Mesodermal cell (in vitro differentiated cells): ENCODE measurements around the gene GAL3ST3.

Source experiments
- H3K27ac ChIP-seq: 2 replicates; pipeline ENCODE4 v1.7.0; 2013; ENCODE audit warnings: mild to moderate bottlenecking, low read depth, low read length, moderate library complexity; ENCODE audit not compliant: severe bottlenecking
- H3K36me3 ChIP-seq: 2 replicates; pipeline ENCODE4 v1.7.1; 2013; ENCODE audit warnings: mild to moderate bottlenecking, low read length, moderate library complexity; ENCODE audit not compliant: control insufficient read depth, insufficient read depth
- H3K4me1 ChIP-seq: one replicate; pipeline ENCODE4 v1.7.1; 2013; ENCODE audit warnings: mild to moderate bottlenecking, low read length; ENCODE audit not compliant: insufficient read depth, control insufficient read depth, poor library complexity, severe bottlenecking
- H3K4me3 ChIP-seq: 2 replicates; pipeline ENCODE4 v1.7.0; 2013; ENCODE audit warnings: low read length, control low read depth, mild to moderate bottlenecking; ENCODE audit not compliant: insufficient read depth, poor library complexity, severe bottlenecking; ENCODE audit errors: extremely low read depth
- H3K9me3 ChIP-seq: 2 replicates; pipeline ENCODE4 v1.7.1; 2013; ENCODE audit warnings: mild to moderate bottlenecking, low read length, moderate library complexity; ENCODE audit not compliant: control insufficient read depth
- whole genome bisulfite sequencing, 2 experiments: methylation state at CpG; one replicate each; pipeline ENCODE4 v1.1.5; 2013; ENCODE audit warnings: missing lambda C conversion rate in 2 of 2; ENCODE audit not compliant: insufficient coverage in 2 of 2; 5-methylcytosine and 5-hydroxymethylcytosine counted together

Gene GAL3ST3

GRCh38 chr11:66056501-66056900 is 7.5 kb upstream of the GAL3ST3 start:
- peaks cover 8% of the 10 kb centered on the region for H3K4me1 ChIP-seq
- 85 to 88% methylated on average over 5 to 6 of the region's 7 CpGs for WGBS, 2 experiments
- H3K36me3 ChIP-seq: peaks cover 84% of the 10 kb centered on the region

GRCh38 chr11:66055021-66055420 is 6.1 kb upstream of the GAL3ST3 start:
- WGBS, 2 experiments: 94 to 98% methylated on average over 6 of the region's 7 CpGs
- Histone ChIP-seq H3K9me3 (no peaks in the 10 kb centered on the region), H3K4me1 (peaks cover 18% of the 10 kb centered on the region), H3K27ac (no peak overlapping the region), H3K36me3 (peaks cover 69% of the 10 kb centered on the region), H3K4me3 (no peak overlapping the region)

More at GRCh38 chr11:66056501-66056900, 7.5 kb upstream of the GAL3ST3 start:
- Histone ChIP-seq H3K27ac (no peak overlapping the region), H3K9me3 (no peaks in the 10 kb centered on the region), H3K4me3 (no peak overlapping the region)

GRCh38 chr11:66052664-66052982 is 3.7 kb upstream of the GAL3ST3 start:
- no peaks in the 10 kb centered on the region for H3K9me3 ChIP-seq
- peaks cover 18% of the 10 kb centered on the region for H3K4me1 ChIP-seq
- peaks cover 45% of the 10 kb centered on the region for H3K36me3 ChIP-seq
- WGBS, 2 experiments: 0% methylated on average over 12 to 16 of the region's 17 CpGs
- H3K27ac ChIP-seq: peak overlapping the region; percentile 93
- H3K4me3 ChIP-seq: peak overlapping the region; percentile 99

- H3K4me1 ChIP-seq: peaks cover 18% of the 10 kb centered on the region
- peak within 1 kb of the TSS; percentile 93 for H3K27ac ChIP-seq
- H3K36me3 ChIP-seq: peaks cover 39% of the 10 kb centered on the region
- WGBS, 2 experiments: 0% methylated on average over 71 to 73 of the region's 84 CpGs
- H3K4me3 ChIP-seq: peak within 1 kb of the TSS; percentile 99
- H3K9me3 ChIP-seq: no peaks in the 10 kb centered on the region
Observed at GRCh38 chr11:66051766-66052663, 3.1 kb upstream of the GAL3ST3 start, which contains the start of gene SF3B2. Gene SF3B2 (plus strand): TSS chr11:66052364. CDS start chr11:66052385, 21 bp downstream.

- peaks cover 18% of the 10 kb centered on the region for H3K4me1 ChIP-seq
- WGBS, 2 experiments: 6 to 49% methylated on average over 7 to 9 of the region's 12 CpGs
- no peaks in the 10 kb centered on the region for H3K9me3 ChIP-seq
- peak overlapping the region; percentile 99 for H3K4me3 ChIP-seq
- H3K27ac ChIP-seq: peak overlapping the region; percentile 93
- H3K36me3 ChIP-seq: peaks cover 33% of the 10 kb centered on the region
Observed at GRCh38 chr11:66051371-66051765, 2.4 kb upstream of the GAL3ST3 start.

- Histone ChIP-seq H3K27ac (peak overlapping the region; percentile 93), H3K9me3 (no peaks in the 10 kb centered on the region), H3K4me1 (peaks cover 18% of the 10 kb centered on the region), H3K36me3 (peaks cover 26% of the 10 kb centered on the region), H3K4me3 (no peak overlapping the region)
- WGBS, 2 experiments: 71% methylated on average over 2 of the region's 5 CpGs; no CpG with 5 or more reads in 1 of the 2 experiments
Observed at GRCh38 chr11:66050581-66051231, 1.7 kb upstream of the GAL3ST3 start.

GRCh38 chr11:66047541-66048365 is 1.2 kb downstream of the GAL3ST3 start:
- Histone ChIP-seq H3K4me1 (peaks cover 10% of the 10 kb centered on the region), H3K27ac (no peak overlapping the region), H3K9me3 (no peaks in the 10 kb centered on the region), H3K36me3 (no peaks in the 10 kb centered on the region), H3K4me3 (peak overlapping the region; percentile 43)
- 85 to 94% methylated on average over 11 of the region's 11 CpGs for WGBS, 2 experiments

- Histone ChIP-seq H3K4me1 (peaks cover 10% of the 10 kb centered on the region), H3K27ac (no peak overlapping the region), H3K4me3 (no peak overlapping the region), H3K36me3 (no peaks in the 10 kb centered on the region), H3K9me3 (no peaks in the 10 kb centered on the region)
- WGBS, 2 experiments: 100% methylated on average over 3 of the region's 3 CpGs; no CpG with 5 or more reads in 1 of the 2 experiments
Observed at GRCh38 chr11:66046901-66047300, 2.1 kb downstream of the GAL3ST3 start.

- Histone ChIP-seq H3K36me3 (no peaks in the 10 kb centered on the region), H3K27ac (no peak overlapping the region), H3K9me3 (no peaks in the 10 kb centered on the region), H3K4me3 (no peak overlapping the region), H3K4me1 (no peaks in the 10 kb centered on the region)
- WGBS, 2 experiments: 11 to 30% methylated on average over 7 to 8 of the region's 11 CpGs
Observed at GRCh38 chr11:66045177-66045639, 3.8 kb downstream of the GAL3ST3 start.

GRCh38 chr11:66044757-66045156 is 4.2 kb downstream of the GAL3ST3 start:
- Histone ChIP-seq H3K9me3 (no peaks in the 10 kb centered on the region), H3K4me3 (no peak overlapping the region), H3K36me3 (no peaks in the 10 kb centered on the region), H3K27ac (no peak overlapping the region), H3K4me1 (no peaks in the 10 kb centered on the region)
- WGBS, 2 experiments: 80 to 84% methylated on average over 5 to 6 of the region's 6 CpGs
